ENCODE data around the gene GAB1.

The GAB1 gene

DNA sequence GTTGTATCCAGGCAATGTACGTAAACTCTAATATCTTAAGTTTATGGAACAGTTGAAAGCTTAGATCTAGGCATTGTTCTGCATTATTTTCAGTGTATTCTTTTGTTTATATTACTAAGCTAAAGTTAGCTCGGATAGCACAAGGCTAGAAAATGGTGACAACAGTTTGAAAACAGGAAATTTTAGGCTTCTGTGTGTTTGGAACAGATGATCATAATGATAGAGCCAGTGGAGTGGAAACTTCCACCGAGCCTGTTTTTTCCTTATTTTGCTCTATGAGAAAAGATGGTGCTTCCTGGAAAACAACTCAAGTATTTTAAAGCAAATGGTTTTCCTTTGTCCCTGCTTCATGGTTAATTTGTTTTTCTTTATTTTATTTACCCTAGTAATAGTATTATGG is 70.8 kb downstream of the GAB1 start:
- TF ChIP-seq, protein P1, sequence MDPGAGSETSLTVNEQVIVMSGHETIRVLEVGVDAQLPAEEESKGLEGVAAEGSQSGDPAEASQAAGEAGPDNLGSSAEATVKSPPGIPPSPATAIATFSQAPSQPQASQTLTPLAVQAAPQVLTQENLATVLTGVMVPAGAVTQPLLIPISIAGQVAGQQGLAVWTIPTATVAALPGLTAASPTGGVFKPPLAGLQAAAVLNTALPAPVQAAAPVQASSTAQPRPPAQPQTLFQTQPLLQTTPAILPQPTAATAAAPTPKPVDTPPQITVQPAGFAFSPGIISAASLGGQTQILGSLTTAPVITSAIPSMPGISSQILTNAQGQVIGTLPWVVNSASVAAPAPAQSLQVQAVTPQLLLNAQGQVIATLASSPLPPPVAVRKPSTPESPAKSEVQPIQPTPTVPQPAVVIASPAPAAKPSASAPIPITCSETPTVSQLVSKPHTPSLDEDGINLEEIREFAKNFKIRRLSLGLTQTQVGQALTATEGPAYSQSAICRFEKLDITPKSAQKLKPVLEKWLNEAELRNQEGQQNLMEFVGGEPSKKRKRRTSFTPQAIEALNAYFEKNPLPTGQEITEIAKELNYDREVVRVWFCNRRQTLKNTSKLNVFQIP (CRISPR knock-in tag; IDR thresholded peaks at IDR 0.05; ENCODE audit: borderline replicate concordance, low read depth), result no peak
- TF ChIP-seq PPARA (CRISPR knock-in tag; IDR thresholded peaks at IDR 0.05; ENCODE audit: borderline replicate concordance) (no peak), TOX (CRISPR knock-in tag; IDR thresholded peaks at IDR 0.05; ENCODE audit: borderline replicate concordance) (no peak), GLIS3 (CRISPR knock-in tag; IDR thresholded peaks at IDR 0.05) (no peak)
- TF ChIP-seq, protein P2, sequence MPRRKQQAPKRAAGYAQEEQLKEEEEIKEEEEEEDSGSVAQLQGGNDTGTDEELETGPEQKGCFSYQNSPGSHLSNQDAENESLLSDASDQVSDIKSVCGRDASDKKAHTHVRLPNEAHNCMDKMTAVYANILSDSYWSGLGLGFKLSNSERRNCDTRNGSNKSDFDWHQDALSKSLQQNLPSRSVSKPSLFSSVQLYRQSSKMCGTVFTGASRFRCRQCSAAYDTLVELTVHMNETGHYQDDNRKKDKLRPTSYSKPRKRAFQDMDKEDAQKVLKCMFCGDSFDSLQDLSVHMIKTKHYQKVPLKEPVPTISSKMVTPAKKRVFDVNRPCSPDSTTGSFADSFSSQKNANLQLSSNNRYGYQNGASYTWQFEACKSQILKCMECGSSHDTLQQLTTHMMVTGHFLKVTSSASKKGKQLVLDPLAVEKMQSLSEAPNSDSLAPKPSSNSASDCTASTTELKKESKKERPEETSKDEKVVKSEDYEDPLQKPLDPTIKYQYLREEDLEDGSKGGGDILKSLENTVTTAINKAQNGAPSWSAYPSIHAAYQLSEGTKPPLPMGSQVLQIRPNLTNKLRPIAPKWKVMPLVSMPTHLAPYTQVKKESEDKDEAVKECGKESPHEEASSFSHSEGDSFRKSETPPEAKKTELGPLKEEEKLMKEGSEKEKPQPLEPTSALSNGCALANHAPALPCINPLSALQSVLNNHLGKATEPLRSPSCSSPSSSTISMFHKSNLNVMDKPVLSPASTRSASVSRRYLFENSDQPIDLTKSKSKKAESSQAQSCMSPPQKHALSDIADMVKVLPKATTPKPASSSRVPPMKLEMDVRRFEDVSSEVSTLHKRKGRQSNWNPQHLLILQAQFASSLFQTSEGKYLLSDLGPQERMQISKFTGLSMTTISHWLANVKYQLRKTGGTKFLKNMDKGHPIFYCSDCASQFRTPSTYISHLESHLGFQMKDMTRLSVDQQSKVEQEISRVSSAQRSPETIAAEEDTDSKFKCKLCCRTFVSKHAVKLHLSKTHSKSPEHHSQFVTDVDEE (CRISPR knock-in tag; IDR thresholded peaks at IDR 0.05), result no peak
- no peak for ATAC-seq

DNA sequence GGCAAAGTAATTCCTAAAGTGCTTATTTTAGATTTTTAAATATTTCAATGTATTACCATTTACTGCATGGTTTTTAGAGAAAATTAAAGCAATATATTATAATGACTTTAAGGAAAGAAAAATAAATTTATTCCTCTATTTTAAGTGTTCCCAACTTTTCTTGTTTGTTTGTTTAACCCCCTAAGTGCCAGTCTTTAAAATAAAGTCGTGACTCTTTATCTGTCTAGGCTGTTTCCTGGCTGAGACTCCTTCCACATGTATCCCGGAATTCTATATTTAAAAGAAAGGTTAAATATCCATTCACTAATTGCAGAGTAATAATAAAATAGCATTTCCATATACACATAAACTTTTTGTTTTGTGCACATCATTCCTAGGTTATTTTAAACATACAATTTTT is 71.2 kb downstream of the GAB1 start:
- TF ChIP-seq, protein P3, sequence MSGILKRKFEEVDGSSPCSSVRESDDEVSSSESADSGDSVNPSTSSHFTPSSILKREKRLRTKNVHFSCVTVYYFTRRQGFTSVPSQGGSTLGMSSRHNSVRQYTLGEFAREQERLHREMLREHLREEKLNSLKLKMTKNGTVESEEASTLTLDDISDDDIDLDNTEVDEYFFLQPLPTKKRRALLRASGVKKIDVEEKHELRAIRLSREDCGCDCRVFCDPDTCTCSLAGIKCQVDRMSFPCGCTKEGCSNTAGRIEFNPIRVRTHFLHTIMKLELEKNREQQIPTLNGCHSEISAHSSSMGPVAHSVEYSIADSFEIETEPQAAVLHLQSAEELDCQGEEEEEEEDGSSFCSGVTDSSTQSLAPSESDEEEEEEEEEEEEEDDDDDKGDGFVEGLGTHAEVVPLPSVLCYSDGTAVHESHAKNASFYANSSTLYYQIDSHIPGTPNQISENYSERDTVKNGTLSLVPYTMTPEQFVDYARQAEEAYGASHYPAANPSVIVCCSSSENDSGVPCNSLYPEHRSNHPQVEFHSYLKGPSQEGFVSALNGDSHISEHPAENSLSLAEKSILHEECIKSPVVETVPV (CRISPR knock-in tag; IDR thresholded peaks at IDR 0.05), result no peak
- no peak for ATAC-seq

DNA sequence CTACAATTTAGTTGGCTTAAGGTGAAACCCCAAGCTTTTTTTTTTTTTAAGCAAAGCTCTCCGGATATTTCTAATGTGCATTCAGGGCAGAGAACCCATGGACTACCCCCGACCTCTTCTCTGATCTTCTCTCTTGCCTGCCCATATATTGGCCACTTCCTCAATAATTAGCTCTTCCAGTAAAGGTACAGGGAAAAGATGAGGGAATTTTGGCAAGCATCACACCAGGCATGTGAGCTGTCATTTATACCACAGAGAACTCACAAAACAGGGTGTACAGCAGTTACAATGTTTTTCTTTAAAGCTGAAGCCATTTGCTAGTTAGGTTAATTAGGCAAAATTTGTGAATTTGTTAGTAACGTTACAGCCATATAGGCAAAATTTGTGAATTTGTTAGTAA is 73.3 kb downstream of the GAB1 start:
- TF ChIP-seq ZFP3 (CRISPR knock-in tag; IDR thresholded peaks at IDR 0.05) (no peak), ZC3H10 (CRISPR knock-in tag; IDR thresholded peaks at IDR 0.05) (no peak), CSDC2 (CRISPR knock-in tag; IDR thresholded peaks at IDR 0.05) (no peak), RARB (CRISPR knock-in tag; IDR thresholded peaks at IDR 0.05) (no peak), ZFP30 (CRISPR knock-in tag; IDR thresholded peaks at IDR 0.05) (no peak), TOX (CRISPR knock-in tag; IDR thresholded peaks at IDR 0.05; ENCODE audit: borderline replicate concordance) (no peak)
- TF ChIP-seq, protein P4, sequence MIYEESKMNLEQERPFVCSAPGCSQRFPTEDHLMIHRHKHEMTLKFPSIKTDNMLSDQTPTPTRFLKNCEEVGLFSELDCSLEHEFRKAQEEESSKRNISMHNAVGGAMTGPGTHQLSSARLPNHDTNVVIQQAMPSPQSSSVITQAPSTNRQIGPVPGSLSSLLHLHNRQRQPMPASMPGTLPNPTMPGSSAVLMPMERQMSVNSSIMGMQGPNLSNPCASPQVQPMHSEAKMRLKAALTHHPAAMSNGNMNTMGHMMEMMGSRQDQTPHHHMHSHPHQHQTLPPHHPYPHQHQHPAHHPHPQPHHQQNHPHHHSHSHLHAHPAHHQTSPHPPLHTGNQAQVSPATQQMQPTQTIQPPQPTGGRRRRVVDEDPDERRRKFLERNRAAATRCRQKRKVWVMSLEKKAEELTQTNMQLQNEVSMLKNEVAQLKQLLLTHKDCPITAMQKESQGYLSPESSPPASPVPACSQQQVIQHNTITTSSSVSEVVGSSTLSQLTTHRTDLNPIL (CRISPR knock-in tag; IDR thresholded peaks at IDR 0.05; ENCODE audit: low read depth), result no peak
- ATAC-seq, result no peak

DNA sequence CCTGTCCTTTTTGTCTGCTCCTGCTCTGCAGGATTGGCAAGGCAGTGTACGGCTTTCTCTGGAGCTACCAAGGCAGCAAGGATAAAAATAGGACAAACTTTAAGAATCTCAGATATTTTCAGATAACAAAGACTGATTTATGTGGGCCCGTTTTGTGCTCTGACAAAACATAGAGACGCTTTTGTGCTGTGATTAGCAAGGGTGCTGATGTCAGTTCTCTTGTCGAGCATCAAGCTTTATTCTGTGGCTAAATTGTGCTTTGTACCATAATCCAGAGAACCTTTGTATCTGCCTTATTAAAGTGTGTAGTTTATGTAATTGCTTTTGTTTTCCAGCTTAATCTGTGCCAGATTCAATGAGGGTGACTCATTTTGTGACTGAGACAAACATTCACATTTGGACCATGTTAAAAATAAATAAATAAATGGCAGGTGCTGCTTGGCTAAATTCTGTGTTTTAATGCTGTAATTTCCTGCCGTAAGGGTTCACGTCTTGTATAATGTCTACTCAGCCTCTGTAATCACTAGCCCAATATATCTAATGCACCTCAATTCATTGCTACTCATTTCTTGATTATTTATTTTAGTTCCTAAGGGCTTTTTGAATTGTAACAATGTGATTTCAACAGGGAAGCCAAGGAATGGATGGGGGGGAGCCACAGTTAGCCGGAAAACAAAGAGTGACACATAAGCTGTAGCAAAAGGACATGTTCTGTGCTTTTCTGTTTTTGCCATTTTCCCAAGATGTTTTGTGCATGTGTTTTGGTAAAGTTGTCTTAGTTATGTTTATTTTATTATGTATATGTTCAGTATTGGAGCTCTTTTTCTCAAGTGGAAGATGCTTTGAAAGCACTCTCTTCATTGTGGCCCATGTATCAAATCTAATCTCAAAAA is 75.1 kb downstream of the GAB1 start:
- TF ChIP-seq ZNF565 (CRISPR knock-in tag; conservative IDR thresholded peaks at IDR 0.05; ENCODE audit: low read depth), result no peak
- no peak for TF ChIP-seq SNAI2 (CRISPR knock-in tag; IDR thresholded peaks at IDR 0.05)
- TF ChIP-seq ZNF8 (CRISPR knock-in tag; IDR thresholded peaks at IDR 0.05), result no peak
- no peak for TF ChIP-seq ZC3H10 (CRISPR knock-in tag; IDR thresholded peaks at IDR 0.05)
- 0 out of 2 replicates have a peak, but pooled peaks have one; percentile 14 for TF ChIP-seq ISL1 (CRISPR knock-in tag; IDR thresholded peaks at IDR 0.05)
- TF ChIP-seq ESRRG (CRISPR knock-in tag; IDR thresholded peaks at IDR 0.05), result no peak
- no peak for TF ChIP-seq ZFP30 (CRISPR knock-in tag; IDR thresholded peaks at IDR 0.05)
- TF ChIP-seq, protein P2 (CRISPR knock-in tag; IDR thresholded peaks at IDR 0.05), result no peak
- peak; percentile 51; the same call in 2 of the 3 replicates for ATAC-seq
